G401.6 (cell line): ENCODE data around the gene CASP12.
"Not testable (repeated sequence)": the region's sequence is repeated elsewhere in the genome, so short reads cannot be mapped to it uniquely, and the experiment has no call there.

Experiments
- FAIRE-seq: peaks from 2 replicates; lab custom pipeline; 2012; peaks lifted over from hg19 to GRCh38; lab: Jason Lieb, UNC

Gene CASP12

DNA sequence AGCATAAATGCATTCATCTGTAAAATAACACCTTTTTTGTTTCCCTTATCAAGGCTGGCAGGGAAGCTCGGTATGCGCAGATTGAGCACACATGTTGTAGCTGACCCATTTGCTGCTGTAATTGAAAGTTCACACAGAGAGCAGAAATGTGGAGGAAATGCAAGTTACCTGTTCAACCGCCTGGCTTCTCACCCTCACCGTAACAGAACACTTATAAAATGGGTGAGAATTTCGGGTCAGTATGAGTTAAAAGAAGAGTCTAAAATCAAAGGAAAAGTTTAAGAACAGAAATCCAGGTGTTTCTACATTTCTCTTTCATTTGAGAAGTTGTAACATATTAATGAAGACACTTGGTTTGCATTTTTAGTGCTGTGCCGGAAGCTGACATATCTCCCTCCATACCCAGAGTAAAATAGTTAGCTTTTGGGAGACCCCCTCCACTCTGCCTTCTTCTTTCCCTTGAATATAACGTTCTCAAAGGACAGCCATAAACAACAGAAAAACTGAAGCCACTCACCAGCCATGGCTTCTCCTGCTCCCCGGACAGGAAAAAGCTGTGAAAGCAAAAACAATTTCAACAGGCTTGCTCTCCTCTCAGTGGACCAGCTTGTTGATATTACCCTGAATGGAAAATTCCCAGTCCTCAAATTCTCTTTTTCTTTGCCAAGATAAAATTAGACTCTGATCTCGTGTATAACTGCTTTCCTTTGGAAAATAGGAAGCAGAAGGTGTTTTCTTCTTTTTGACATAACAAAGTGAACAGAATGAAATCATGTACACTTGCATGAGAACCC, at the start of gene CASP12:
TSS of gene CASP12 (minus strand) at position 570 of the 794 bp plus-strand sequence.
- no peak for FAIRE-seq

DNA sequence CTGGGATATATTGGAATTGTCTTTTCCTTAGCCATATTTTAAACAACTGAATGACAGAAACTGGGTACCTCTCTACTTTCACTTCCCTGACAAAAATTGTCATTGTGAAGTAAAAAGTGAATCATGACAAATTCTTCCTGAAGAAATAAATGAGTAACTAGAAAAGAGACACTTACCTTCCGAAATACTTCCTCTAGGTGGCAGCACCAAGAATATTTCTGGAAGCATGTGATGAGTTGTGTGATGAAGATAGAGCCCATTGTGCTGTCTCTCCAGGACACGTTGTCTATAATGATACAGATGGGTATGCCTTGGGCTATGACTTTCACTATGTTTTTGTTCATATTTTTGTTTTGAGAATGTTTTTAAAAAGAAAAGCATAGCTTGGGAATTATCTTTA, 48.6 kb upstream of the CASP12 start:
- FAIRE-seq: peak; percentile 54

- FAIRE-seq: no peak
These were observed 45.8 kb upstream of the CASP12 start for GRCh38 chr11:104944076-104944475.

- no peak for FAIRE-seq
These were observed 45.3 kb upstream of the CASP12 start for GRCh38 chr11:104943561-104943960.

GRCh38 chr11:104934594-104934993, 36.3 kb upstream of the CASP12 start:
- FAIRE-seq: no peak

DNA sequence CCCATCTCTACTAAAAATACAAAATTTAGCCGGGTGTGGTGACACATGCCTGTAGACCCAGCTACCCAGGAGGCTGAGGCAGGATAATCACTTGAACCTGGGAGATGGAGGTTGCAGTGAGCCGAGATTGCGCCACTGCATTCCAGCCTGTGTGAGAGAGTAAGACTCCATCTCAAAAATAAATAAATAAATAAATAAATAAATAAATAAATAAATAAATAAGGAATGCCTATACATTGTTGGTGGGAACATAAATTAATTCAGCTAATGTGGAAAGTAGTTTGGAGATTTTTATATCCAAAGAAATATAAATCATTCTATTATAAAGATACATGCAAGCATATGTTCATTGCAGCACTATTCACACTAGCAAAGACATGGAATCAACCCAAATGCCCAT, 35.8 kb upstream of the CASP12 start:
- FAIRE-seq: not testable (repeated sequence)

DNA sequence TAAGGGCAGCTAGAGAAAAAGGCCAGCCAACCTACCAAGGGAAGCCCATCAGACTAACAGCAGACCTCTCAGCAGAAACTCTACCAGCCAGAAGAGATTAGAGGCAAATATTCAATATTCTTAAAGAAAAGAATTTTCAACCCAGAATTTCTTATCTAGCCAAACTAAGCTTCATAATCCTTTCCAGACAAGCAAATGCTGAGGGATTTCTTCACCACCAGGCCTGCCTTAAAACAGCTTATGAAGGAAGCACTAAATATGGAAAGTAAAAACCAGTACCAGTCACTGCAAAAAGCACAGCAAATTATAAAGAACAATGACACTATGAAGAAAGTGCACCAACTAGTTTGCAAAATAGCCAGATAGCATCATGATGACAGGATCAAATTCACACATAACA, 30.6 kb upstream of the CASP12 start:
- FAIRE-seq: no peak

GRCh38 chr11:104926771-104927611, 28.7 kb upstream of the CASP12 start:
- FAIRE-seq: no peak

- no peak for FAIRE-seq
These were observed 27.6 kb upstream of the CASP12 start for GRCh38 chr11:104925850-104926249.

DNA sequence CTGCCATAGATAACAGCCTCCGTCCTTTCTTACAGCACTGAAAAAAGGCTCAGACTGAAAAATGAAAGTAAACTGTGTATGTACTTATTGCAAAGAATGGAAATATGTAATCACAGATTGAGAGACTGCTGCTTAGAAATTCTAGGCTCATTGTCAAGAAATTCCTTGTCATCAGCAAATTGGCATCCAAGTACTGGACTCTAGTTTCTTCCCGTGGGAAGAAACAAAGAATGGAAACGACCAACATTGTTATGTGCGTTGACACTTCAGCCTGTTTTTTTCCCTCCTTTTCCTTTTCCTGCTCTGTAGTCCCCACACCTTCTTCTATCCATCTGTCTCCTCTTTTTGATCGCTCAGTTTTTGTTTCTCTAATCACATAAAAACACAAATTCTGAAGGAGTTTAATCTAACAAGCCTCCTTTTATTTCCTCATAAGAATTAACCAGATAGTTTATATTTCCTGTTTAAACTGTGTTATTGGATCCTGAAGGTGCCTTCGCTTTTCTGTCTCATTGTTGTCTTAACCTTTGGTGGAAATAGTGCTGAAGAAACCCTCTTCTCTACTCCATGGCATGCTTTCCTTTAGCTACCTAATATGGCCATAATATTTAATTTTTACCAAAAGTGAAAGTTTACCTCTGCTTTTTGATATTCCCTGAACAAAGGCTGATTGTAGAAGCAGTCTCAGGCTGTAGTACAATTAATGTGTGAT, 20.0 kb upstream of the CASP12 start:
- no peak for FAIRE-seq

- FAIRE-seq: no peak
These were observed 19.2 kb upstream of the CASP12 start for GRCh38 chr11:104917271-104918112.

DNA sequence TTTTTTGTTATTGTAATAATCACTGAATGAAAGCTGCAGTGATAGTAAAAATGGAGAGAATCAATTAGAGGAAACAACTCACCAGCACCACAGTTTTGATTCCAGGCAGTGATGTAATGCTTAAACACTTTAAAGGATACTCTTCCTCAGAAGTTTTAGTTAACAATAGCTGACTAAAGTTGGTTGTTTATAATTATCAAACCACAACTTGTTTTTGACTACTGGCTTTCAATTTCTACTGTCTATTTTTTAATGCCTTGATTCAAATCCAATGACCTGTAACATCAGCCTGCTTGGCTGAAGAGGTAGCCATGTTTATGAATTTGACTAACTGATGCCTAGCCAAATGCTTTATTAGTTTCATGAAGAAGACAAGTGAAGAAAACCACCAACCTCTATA, 18.2 kb upstream of the CASP12 start:
- FAIRE-seq: no peak

GRCh38 chr11:104912102-104912501, 13.8 kb upstream of the CASP12 start:
- FAIRE-seq: no peak

- FAIRE-seq: no peak
These were observed 9.9 kb upstream of the CASP12 start for GRCh38 chr11:104908186-104908531.

GRCh38 chr11:104907521-104908185, 9.4 kb upstream of the CASP12 start:
- no peak for FAIRE-seq

- no peak for FAIRE-seq
These were observed 7.0 kb upstream of the CASP12 start for GRCh38 chr11:104905271-104905670.

DNA sequence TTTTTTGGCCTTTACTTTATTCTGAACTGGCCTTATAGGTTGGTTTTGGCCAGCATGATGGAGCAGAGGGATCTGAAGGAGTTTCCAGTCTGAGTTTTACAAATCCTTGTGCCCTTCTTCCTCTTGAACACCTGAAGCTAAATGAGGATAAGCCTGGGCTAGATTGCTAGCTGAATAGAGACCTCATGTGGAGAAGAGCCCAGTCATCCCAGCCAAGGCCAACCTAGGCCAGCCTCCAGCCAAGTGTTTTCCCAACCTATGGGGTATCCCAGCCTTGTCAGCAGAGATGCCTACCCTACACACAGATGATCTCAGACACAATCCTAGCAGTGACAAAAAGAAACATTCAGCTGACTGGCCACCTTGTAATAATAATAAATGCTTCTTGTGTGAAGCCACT, 966 bp upstream of the CASP12 start:
- FAIRE-seq: no peak

GRCh38 chr11:104898685-104899013, 389 bp upstream of the CASP12 start:
- FAIRE-seq: no peak

DNA sequence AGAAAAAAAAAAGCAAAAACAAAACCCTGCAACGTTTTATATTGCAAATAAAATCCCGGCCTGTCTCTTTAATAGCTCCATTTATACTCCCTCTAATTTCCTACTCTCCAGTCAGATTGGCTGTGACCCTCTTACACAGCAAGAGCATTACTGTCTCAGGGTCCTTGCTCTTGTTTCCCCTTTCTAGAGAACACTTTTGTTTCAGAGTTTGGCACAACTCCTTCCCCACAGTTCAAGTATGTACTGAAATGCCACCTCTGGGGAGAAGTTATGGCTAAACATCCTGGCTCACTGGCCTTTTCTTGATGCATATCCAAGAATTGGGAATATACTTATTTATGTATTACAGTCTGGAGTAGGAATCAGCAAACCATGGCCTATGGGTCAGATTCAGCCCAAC, 2.6 kb downstream of the CASP12 start:
- no peak for FAIRE-seq

GRCh38 chr11:104893876-104894275, 4.4 kb downstream of the CASP12 start:
- FAIRE-seq: no peak

DNA sequence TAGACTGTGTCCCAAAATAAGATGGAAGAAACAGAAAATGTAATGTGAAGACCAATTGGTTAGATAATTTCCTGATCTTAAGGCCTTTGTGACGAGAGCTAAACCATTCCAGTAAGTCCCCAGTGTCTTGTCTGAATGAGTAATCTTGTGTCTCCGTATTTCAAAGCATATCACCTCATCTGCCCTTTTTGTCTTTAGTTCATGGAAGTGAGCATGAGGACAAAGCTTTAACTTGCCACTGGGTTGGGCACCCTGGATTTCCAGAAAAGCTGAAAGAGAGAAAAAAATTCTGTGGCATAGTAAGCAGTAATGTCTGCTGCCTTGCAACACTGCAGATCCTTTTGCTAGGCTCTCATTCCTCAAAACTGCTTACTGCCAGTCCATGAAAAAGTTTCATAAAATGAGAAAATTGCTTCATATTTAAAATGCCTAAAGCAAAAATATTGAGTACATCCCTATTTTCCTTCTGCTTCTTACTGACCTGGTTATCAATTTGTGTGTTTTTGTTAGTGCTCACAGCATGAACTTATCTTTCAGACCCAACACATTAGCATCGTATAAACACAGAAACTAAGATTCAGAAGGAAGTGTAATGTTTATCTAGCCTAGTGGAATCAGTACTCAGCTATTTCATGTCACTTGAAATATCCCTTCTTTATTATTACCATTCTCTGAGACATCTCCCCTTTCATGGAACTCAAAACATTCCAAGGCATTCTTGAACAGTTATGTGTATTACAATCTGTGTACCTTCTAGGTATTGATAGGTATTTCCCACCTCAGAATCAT, 5.3 kb downstream of the CASP12 start:
- no peak for FAIRE-seq
